Measurements from ENCODE around the gene RNF212.
"Not testable (repeated sequence)": the region's sequence is repeated elsewhere in the genome, so short reads cannot be mapped to it uniquely, and the experiment has no call there.

Gene RNF212, protein sequence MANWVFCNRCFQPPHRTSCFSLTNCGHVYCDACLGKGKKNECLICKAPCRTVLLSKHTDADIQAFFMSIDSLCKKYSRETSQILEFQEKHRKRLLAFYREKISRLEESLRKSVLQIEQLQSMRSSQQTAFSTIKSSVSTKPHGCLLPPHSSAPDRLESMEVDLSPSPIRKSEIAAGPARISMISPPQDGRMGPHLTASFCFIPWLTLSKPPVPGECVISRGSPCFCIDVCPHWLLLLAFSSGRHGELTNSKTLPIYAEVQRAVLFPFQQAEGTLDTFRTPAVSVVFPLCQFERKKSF

DNA sequence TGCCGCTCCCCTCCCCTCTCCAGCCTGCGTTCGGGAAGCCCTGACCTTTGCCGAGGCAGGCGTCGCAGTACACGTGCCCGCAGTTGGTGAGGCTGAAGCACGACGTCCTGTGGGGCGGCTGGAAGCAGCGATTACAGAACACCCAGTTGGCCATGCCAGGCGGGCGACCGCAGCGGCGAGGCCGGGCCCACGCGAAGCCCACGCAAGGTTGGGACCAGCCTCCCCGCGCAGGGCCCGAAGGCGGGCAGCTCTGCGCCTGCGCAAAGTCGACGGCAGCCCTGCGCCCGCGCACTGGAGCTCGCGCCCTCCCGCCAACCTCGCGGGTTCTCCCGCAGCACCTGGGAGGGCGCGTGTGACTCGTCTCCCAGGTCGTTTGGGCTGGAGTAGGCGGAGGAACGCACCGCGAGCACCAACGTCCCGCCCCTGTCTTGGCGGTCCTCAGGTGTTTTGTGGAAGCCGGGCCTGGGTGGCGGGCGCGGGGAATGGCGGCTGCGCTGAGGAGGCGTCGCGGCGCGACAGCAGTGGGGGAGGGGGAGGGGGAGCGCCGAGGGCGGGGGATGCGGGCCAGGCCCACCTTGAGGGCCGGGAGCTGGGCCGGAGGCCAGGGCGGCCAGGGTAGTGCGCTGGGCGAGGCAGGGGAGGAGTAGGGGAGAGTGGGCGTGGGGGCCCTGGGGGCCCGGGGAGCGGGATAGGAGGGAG is at the start of gene RNF212:
RNF212 (minus strand) TSS at position 254 of the 699 bp plus-strand sequence; CDS start at position 154, 100 bp downstream.
- DNase-seq: no peak

DNA sequence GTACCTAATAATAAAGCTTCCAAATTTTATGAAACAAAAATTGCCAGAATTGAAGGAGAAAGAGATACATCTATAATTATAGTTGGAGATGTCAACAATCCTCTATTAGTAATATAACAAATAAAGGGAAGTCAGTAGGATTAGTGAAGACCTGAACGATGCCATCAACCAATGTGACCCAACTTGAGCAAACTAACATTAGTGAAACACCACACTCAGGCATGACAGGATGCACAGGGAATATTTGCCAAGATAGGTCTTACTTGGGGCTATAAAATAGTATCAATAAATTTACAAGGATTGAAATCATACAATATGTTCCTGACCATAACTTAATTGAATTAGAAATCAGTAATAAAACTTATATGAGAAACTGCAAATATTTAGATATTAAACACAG is 47.0 kb upstream of the RNF212 start:
- DNase-seq: no peak

DNA sequence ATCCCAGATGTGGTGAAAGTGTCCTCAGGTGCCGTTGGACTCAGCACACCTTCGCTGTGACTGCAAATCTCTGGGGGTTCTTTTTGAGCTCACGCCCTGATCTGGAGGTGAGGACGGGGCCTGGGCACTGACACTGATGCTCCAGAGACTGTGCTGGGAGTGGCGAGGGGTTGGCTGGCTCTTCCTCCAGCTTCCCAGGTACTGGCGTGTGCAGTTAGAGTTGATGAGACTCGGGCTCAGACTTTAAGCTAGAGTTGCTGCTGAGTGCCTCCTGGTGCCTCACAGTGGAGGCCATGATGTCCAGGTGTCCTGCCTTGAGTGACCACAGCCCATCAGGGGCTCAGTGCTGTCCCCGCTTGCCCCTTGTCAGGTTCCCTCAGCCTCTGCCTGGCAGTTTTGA is 42.7 kb upstream of the RNF212 start:
- DNase-seq: no peak

DNA sequence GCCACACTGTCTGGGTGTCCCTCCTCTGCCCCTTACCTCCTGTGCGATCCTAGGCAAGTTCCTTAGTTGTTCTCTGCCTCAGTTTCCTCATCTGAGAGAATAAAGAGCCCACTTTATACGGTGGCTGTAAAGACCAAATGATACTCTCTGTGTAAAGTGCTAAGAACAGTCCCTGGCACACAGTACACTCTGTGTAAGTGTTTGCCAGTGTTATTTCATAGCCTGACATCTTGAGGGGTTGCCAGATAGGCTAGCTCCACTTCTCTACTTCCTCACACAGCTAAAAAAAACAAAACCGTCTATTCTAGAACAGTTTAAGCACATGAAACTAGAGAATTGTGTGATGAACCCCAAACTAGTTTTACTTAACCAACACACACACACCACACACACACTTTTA is 42.0 kb upstream of the RNF212 start:
- no peak for DNase-seq

DNA sequence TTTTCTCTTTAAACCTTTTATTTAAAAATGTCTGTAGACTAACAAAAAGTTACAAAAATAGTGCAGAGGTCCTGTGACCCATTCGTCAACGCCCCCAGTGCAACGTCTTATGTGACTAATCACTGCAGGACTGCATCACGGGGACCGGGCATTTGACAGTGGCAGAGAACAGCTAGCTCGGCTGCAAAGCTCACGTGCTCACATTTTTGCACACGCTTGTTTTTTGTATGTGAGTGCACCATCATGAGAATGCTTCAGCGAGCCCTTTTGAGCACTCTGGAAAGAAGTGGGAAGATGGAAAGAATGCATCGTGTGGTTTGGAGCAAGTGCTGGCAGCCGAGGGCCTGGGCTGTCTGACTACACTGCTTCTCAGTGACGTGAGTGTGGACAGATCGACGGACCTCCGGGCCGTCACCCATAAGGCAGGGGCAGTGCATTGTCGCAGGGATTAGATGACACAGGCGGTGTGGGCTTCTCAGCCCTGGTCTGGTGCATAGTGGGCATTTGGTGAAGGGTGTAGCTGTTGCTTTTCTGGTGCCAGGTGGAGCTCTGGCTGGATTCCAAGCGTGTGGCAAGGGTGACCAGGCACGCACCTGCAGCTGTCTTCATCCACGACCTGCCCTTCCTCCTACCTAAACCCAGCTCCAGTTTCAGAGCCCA is 41.3 kb upstream of the RNF212 start:
- no peak for DNase-seq

DNA sequence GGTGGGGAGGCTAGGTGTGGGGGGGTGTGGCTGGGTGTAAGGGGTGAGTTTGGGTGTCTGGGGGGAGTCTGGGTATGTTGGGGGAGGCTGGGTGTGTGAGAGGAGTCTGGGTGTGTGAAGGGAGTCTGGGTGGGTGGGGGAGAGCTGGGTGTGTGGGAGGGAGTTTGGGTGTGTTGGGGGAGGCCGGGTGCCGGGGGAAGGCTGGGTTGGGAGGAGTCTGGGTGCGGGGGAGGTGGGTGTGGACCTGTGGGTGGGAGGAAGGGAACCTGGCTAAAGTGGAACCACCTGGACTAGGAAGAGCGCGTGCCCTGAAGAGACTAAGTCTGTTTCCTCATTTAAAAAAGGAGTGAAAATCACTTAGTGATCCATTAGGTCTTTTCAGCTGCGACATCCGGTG is 40.8 kb upstream of the RNF212 start:
- DNase-seq: no peak

DNA sequence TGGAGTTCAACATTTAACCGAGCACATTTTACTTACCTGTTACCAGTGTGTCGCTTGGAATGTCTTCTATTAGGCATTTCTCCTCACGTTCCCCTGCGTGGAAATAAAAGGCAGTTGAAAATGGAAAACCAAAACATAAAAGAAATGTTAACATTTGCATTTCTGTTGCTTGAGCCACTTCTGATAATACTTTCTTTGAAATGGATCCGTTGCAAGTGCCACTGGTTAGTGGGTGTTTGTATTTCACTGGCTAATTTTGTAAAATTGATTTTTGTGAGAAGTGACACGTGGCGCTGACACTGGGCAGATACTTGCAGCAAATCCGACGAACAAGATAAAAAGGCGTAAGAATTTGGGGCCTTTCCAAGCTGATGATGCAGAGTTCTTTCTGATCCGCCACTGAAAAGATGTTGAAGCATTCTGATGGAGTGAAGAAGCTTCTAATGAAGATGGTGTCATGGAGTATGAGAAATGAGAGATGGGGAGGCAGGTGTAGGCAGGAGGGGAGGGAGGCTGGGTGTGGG is 40.3 kb upstream of the RNF212 start:
- no peak for DNase-seq

DNA sequence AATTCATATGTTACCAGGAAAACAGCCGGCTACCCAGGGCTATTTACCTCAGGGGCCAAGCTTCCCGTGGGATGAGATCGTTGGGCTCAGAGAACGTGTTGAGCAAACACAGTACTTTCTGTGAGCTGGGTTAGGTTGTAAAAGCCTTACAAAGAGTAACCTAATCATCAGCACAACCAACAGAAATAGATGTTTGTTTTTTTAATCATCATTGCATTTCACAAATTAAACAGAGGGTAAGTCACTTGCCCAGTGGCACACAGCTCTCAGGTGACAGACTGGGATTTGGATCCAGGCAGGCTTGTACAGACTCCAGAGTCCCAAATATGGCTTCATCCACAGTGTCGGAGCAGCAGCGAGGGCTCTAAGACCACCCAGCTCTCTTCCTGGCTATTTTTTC is 38.9 kb upstream of the RNF212 start:
- no peak for DNase-seq

DNA sequence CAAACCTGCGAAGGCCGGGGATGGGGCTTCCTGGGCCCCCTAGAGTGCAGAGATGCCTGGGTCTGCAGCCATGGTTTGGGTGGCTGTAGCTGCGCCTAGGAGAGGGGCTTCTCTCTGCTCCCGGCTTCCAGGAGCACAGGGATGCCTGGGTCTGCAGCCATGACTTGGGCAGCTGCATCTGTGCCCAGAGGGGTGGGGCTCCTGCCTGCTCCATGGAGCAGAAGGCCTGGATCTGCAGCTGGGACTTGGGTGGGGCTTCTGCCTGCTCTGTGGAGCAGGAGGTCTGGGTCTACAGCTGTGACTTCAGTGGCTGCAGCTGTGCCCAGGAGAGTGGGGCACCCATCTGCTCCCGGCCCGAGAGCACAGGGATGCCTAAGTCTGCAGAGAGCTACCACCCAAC is 38.2 kb upstream of the RNF212 start:
- DNase-seq: peak; percentile 7

DNA sequence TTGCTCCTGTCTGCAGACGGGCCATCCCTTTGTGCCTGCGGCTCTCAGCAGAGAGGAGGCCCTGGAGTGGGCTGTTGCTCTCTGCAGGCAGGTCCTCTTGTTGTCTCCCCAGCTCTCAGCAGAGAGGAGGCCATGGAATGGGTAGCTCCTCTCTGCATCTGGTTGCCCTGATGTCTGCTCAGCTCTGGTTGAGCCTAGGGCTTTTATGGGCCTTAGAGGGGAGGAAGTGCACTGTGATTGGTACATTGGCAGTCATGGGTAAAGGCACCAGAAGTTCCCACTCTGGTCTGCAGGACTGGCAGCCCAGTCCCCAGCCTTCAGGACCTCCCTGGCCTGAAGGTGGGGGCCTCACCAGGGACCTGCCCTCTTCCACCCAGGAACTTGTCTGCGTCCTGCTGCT is 37.5 kb upstream of the RNF212 start:
- no peak for DNase-seq

DNA sequence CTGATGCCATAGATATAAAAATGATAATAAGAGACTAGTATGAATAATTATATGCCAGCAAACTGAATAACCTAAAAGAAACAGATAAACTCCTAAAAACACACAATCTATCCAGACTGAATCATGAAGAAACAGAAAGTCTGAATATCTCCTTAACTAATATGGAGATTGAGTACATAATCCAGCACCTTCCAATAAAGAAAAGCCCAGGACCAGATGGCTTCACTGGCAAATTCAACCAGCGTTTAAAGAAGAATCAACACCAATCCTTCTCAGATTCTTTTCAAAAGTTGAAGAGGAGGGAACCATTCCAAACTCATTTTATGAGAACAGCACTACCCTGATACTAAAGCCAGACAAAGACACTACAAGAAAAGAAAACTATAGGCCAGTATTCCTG is 26.5 kb upstream of the RNF212 start:
- DNase-seq: no peak

DNA sequence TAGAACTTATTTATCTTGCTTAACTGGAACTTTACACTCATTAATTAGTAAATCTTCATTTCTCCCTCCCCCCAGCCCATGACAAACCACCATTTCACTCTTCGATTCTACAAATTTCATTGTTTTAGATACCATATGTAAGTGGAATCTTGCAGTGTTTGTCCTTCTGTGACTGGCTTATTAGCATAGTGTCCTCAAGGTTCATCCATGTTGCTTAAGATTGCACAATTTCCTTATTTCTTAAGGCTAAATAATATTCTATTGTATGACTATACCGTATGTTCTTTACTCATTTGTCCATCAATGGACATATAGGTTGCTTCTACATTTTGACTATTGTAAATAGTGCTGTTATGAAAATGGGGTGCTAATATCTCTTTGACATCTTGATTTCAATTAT is 24.5 kb upstream of the RNF212 start:
- DNase-seq: no peak

DNA sequence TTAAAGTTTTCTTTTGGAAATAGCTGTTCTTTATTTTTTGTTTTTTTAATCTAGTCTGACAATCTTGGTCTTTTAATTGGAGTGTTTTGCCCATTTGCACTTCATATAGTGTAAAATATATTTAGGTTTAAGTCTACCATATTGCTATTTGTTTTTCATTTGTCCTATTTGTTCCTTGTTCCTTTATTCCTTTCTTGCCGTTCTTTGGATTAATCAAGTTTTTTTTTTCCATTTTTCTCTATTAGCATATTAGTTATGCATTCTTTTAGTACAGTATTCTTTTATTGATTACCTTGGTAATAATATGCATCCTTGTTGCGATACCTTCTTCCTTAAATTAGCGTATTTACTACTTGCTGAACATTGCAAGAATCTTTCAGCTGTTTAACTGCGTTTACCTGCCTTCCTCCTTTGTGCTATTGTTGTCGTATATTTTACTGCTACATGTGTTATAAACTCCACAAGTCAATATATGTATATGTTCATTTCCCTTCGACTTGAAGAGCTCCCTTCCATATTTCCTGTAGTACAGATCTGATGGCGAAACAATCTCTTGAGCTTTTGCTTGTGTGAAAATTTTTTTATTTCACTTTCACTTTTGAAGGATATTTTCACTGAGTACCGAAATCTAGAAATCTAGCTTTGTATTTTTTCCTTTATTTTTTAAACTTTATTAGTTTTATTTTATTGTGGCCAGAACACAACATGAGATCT is 23.9 kb upstream of the RNF212 start:
- no peak for DNase-seq

DNA sequence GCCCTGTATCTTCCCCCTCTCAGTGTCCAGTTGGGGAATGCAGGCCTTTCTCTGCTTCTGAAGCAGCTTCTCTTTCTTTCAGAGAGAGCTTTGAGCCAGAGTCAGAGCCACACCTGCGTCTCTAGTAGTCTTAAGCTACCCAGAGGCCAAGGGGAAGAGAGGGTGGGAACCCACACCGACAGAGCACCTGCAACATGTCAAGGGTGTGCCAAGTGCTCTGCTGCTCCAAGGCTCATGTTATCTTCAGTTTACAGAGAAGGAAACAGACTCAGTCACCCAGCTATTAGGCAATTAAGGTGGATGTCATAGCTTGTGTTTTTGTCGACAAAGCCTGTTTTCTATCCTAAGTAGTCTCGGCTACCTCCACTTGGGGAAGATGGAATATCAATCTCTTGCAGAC is 22.7 kb upstream of the RNF212 start:
- no peak for DNase-seq

DNA sequence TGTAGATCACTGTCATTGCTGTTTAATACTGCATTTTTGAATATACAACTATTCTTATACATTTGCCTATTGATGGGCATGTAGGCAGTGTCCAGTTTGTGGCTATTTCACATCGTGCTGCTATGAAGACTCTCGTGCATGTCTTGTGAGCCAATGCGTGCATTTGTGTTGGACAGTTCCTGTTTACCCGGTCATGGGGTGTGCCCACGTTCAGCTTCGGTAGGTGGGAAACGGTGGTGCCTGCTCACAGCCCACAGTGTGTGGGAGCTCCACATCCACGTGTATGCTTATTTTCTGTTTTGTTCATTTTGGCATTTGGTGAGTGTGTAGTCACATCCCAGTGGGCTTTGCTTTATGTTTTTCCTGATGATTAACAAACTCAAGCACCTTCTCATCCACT is 19.7 kb upstream of the RNF212 start:
- DNase-seq: no peak

DNA sequence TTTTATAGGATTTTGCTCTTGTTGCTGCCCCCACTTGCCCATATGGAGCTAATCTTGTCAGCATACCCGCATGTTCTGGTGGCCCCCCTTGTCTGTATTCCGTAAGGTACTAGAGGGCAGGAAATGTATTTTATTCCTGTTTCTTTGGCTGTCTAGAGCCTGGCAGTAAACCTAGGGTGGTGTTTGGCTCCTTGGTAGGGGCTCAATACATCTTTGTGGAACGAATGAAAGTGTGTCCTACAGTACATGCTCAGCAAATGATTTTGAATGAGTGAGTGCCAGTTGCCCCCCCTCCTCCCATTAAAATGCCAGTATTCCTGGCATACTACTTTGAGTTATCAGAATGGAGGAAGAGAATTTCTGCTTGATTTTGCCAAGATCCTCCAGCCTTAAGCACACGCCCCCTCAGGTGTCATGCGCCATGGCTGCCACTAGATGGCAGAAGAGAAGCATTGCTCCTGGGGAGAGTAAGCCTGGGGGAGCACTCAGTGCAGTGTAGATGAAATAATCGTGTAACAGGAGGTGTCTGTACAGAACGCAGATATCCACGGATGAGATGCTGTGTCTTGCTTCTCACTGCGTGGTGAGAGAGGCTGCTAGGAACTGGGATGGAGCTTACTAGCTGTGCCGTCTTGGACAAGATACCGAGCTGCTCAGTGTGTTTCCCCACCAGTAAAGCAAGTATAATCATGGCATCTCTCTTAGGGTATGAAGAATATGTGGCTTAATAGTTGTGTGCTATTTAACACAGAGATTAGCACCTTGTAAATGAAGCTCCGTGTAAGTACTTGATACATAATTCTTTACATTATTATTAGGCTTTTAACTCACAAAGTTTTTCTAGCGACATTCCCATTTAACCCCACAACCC is 17.2 kb upstream of the RNF212 start:
- peak; percentile 33 for DNase-seq

DNA sequence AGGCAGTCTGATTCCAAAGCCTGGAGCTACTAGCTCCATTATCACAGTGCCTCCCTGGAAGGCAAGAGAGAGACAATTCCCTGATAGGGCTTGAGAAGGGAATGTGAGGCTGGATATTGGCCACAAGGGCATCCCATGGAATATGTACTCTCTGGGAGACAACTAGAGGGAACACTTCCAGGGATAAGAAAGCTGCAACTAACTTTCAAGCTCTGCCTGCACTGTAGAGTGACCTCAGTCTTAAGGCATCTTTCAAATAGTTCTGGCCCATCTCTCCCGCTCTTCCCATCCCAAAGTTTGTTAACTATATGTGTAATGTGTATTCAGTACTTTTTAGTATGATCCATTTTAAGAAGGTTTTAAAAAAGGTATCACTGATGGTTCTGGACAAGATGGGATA is 13.1 kb upstream of the RNF212 start:
- no peak for DNase-seq

DNA sequence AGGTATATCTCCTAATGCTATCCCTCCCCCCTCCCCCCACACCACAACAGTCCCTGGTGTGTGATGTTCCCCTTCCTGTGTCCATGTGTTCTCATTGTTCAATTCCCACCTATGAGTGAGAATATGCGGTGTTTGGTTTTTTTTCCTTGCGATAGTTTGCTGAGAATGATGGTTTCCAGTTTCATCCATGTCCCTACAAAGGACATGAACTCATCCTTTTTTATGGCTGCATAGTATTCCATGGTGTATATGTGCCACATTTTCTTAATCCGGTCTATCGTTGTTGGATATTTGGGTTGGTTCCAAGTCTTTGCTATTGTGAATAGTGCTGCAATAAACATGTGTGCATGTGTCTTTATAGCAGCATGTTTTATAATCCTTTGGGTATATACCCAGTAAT is 12.1 kb upstream of the RNF212 start:
- not testable (repeated sequence) for DNase-seq

DNA sequence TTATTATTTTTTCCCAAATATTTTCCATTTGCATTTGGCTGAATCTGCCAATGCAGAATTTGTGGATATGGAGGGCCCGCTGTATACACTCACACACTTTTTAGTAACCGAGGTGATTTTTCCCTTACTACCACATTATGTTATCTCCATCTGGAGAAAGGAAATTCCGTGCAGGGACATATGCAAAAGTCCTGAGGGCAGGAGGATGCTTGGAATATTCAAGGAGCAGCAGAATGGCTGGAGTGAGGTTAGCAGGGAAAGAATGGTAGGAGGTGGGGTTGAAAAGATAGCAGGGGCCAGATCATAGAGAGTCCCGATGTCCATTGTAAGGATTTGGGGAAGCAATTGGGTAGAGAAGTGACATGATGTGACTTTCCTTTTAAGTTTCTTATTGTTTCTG is 11.5 kb upstream of the RNF212 start:
- no peak for DNase-seq

DNA sequence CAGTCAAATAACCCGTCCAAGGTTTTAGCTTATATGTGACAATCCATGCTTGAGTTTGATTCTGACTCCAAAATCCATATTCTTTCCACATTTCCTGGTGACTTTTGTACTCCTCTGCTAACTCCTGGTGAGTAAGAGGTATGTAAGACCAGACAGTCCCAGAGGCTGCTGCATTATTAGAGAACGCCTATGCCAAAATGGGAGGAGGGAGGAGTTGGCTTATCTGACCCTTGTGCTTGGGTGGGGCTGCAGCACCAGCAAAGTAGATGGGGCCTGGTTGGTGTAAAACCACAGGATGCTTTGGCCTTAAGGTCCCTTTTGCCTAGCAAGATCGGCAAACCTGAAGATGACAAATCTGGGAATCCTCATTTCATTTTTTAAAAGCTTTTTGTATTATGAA is 9.1 kb upstream of the RNF212 start:
- DNase-seq: no peak

DNA sequence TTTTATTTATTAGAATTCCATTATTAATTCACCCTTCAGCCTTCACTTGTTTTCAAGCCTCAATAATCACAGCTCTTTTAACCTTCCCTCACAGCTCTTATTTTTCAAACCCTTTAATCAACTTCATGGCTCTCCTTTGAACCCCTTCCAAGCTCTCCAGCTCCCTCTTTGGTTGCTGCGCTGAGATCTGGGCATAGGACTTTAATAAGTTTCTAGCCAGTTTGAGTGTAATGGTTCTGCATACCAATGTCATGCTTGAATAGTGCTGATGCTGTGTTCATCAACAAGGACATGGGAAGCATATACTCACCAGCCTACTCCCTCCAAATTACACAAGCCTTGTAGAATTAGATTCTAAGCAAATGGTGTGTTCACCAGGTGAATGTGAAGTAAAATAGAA is 3.5 kb upstream of the RNF212 start:
- DNase-seq: no peak

DNA sequence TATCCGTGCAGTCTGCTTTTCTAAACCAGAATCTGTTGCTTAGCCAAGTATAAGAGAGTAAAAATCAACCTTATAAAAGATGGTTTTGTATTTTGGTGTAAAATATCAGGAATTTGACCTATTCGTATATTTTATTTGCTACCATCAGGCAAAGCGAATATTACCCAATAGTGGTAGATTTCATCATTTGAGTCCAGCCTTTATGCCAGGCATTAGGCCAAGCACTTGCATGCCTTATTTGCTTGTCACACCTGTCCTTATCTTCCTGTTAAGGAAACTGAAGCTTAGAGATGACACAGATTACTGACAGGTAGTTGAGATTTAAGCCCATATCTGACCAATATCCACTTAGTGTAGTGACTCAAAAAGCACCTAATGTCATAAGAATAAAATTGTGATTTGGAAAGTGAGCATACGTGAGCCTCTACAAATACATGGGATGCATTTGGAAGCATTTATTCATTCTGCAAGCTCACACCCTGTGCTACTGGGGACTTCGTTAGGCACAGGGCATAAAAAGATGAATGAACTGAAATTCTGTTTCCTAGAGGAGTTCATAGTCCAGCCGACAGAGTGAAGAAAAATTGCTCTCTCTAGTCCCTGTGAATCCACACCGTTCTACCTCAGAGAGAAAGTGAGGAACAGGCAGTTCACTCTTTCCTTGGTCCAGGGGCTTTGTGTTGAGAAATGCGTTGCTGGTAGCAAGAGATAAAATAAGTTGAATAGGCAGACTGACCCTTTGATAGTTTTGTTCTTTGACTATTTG is 2.3 kb upstream of the RNF212 start:
- no peak for DNase-seq

Data from NCI-H2171 treated with DMSO at 0.1 percent for 48 hours (cell line).